ENCODE results near the gene NT5E.

The NT5E gene

GRCh38 chr6:85455471-85456026, 5.7 kb downstream of the NT5E start (continued):
- no peak for TF ChIP-seq ZNF132 (tag by site-specific recombination; IDR thresholded peaks at IDR 0.05; ENCODE audit: borderline replicate concordance)

- H3K27ac ChIP-seq (ENCODE audit: extremely low read depth, low read depth, low read length): no peak overlapping the region
- no peak overlapping the region for H3K4me3 ChIP-seq (ENCODE audit: low read depth, low read length)
- H3K4me1 ChIP-seq (ENCODE audit: control insufficient read depth, insufficient read depth, low read length): peaks cover 10% of the 10 kb centered on the region
- TF ChIP-seq ZNF391 (tag by site-specific recombination; IDR thresholded peaks at IDR 0.05; ENCODE audit: borderline replicate concordance, low read depth) (no peak), ZSCAN30 (tag by site-specific recombination; IDR thresholded peaks at IDR 0.05) (no peak), ZNF175 (tag by site-specific recombination; IDR thresholded peaks at IDR 0.05) (no peak), ZNF324 (tag by site-specific recombination; IDR thresholded peaks at IDR 0.05) (no peak), ZNF658 (tag by site-specific recombination; IDR thresholded peaks at IDR 0.05) (no peak), ZNF350 (tag by site-specific recombination; IDR thresholded peaks at IDR 0.05) (no peak), ZNF311 (tag by site-specific recombination; IDR thresholded peaks at IDR 0.05; ENCODE audit: borderline replicate concordance) (no peak), ATF2 (tag by site-specific recombination; IDR thresholded peaks at IDR 0.05; ENCODE audit: low read depth) (no peak), ZBTB8A (tag by site-specific recombination; IDR thresholded peaks at IDR 0.05) (no peak), ZNF544 (tag by site-specific recombination; IDR thresholded peaks at IDR 0.05) (no peak), ZNF561 (tag by site-specific recombination; IDR thresholded peaks at IDR 0.05; ENCODE audit: borderline replicate concordance) (no peak), OVOL3 (tag by site-specific recombination; IDR thresholded peaks at IDR 0.05) (no peak), SETDB1 (IDR thresholded peaks at IDR 0.05; ENCODE audit: insufficient read length, low read length) (no peak), ZNF140 (tag by site-specific recombination; IDR thresholded peaks at IDR 0.05) (no peak), ZNF792 (tag by site-specific recombination; IDR thresholded peaks at IDR 0.05) (no peak), ZNF510 (tag by site-specific recombination; IDR thresholded peaks at IDR 0.05; ENCODE audit: insufficient replicate concordance) (no peak)
- POLR2A ChIA-PET: no interaction called here
- H3K36me3 ChIP-seq (ENCODE audit: control insufficient read depth in 2 of 2, insufficient read depth in 1 of 2, low read length in 2 of 2): no peaks in the 10 kb centered on the region
- CTCF ChIA-PET: no interaction called here
- no peaks in the 10 kb centered on the region for H3K9me3 ChIP-seq (ENCODE audit: control insufficient read depth, insufficient read depth, low read depth, low read length)
Observed at GRCh38 chr6:85456782-85457181, 6.9 kb downstream of the NT5E start.

- ChIA-PET POLR2A (interaction anchor here (2.2 kb wide), 1 partner anchor 9 kb away, joined by 7 read pairs; the partner anchor contains the start of gene NT5E), CTCF (interaction anchor here (1.1 to 1.4 kb wide), 3 partner anchors 9 to 36 kb away, joined by 3 to 11 read pairs (median 3); no protein-coding TSS in a partner anchor)
- no peaks in the 10 kb centered on the region for H3K36me3 ChIP-seq (ENCODE audit: control insufficient read depth in 2 of 2, insufficient read depth in 1 of 2, low read length in 2 of 2)
- H3K27ac ChIP-seq (ENCODE audit: extremely low read depth, low read depth, low read length): no peak overlapping the region
- H3K4me1 ChIP-seq (ENCODE audit: control insufficient read depth, insufficient read depth, low read length): 0 out of 2 replicates have a peak, but pooled peaks cover 4% of the 10 kb centered on the region
- no peak overlapping the region for H3K4me3 ChIP-seq (ENCODE audit: low read depth, low read length)
- H3K9me3 ChIP-seq (ENCODE audit: control insufficient read depth, insufficient read depth, low read depth, low read length): no peaks in the 10 kb centered on the region
- TF ChIP-seq, protein P1, sequence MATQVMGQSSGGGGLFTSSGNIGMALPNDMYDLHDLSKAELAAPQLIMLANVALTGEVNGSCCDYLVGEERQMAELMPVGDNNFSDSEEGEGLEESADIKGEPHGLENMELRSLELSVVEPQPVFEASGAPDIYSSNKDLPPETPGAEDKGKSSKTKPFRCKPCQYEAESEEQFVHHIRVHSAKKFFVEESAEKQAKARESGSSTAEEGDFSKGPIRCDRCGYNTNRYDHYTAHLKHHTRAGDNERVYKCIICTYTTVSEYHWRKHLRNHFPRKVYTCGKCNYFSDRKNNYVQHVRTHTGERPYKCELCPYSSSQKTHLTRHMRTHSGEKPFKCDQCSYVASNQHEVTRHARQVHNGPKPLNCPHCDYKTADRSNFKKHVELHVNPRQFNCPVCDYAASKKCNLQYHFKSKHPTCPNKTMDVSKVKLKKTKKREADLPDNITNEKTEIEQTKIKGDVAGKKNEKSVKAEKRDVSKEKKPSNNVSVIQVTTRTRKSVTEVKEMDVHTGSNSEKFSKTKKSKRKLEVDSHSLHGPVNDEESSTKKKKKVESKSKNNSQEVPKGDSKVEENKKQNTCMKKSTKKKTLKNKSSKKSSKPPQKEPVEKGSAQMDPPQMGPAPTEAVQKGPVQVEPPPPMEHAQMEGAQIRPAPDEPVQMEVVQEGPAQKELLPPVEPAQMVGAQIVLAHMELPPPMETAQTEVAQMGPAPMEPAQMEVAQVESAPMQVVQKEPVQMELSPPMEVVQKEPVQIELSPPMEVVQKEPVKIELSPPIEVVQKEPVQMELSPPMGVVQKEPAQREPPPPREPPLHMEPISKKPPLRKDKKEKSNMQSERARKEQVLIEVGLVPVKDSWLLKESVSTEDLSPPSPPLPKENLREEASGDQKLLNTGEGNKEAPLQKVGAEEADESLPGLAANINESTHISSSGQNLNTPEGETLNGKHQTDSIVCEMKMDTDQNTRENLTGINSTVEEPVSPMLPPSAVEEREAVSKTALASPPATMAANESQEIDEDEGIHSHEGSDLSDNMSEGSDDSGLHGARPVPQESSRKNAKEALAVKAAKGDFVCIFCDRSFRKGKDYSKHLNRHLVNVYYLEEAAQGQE (tag by site-specific recombination; IDR thresholded peaks at IDR 0.05): no peak
- no peak for TF ChIP-seq KLF8 (tag by site-specific recombination; IDR thresholded peaks at IDR 0.05)
- TF ChIP-seq MEIS1 (CRISPR knock-in tag; IDR thresholded peaks at IDR 0.05; ENCODE audit: borderline replicate concordance): no peak
- TF ChIP-seq ZNF221 (tag by site-specific recombination; IDR thresholded peaks at IDR 0.05; ENCODE audit: borderline replicate concordance): no peak
- TF ChIP-seq TSHZ1 (tag by site-specific recombination; IDR thresholded peaks at IDR 0.05; ENCODE audit: borderline replicate concordance): no peak
- TF ChIP-seq ZNF548 (tag by site-specific recombination; IDR thresholded peaks at IDR 0.05): no peak
- TF ChIP-seq ZFP37 (tag by site-specific recombination; IDR thresholded peaks at IDR 0.05): no peak
- no peak for TF ChIP-seq ZNF266 (tag by site-specific recombination; IDR thresholded peaks at IDR 0.05; ENCODE audit: low read depth)
Observed at GRCh38 chr6:85458184-85458583, 8.3 kb downstream of the NT5E start.
